ENCODE data around the gene REP15.
"Not testable (repeated sequence)": the region's sequence is repeated elsewhere in the genome, so short reads cannot be mapped to it uniquely, and the experiment has no call there.

The REP15 gene

GRCh38 chr12:27696293-27696652 lies at the start of gene REP15:
REP15 (plus strand) TSS chr12:27696447; CDS start chr12:27696563, 116 bp downstream.
- no peak for DNase-seq

- DNase-seq: no peak
These were observed 46.2 kb upstream of the REP15 start for GRCh38 chr12:27650011-27650410.

- no peak for DNase-seq
These were observed 45.0 kb upstream of the REP15 start for GRCh38 chr12:27651201-27651600.

GRCh38 chr12:27652174-27652763 lies 44.0 kb upstream of the REP15 start:
- peak; percentile 61 for DNase-seq

- no peak for DNase-seq
These were observed 42.6 kb upstream of the REP15 start for GRCh38 chr12:27653661-27654060.

- DNase-seq: not testable (repeated sequence)
These were observed 40.8 kb upstream of the REP15 start for GRCh38 chr12:27655476-27655875.

- DNase-seq: no peak
These were observed 39.0 kb upstream of the REP15 start for GRCh38 chr12:27657296-27657695.

- no peak for DNase-seq
These were observed 30.5 kb upstream of the REP15 start for GRCh38 chr12:27665704-27666103.

- no peak for DNase-seq
These were observed 29.7 kb upstream of the REP15 start for GRCh38 chr12:27666510-27666909.

GRCh38 chr12:27667540-27667939 lies 28.7 kb upstream of the REP15 start:
- DNase-seq: no peak

- no peak for DNase-seq
These were observed 24.2 kb upstream of the REP15 start for GRCh38 chr12:27672051-27672450.

GRCh38 chr12:27672643-27673042 lies 23.6 kb upstream of the REP15 start:
- DNase-seq: no peak

- DNase-seq: no peak
These were observed 23.0 kb upstream of the REP15 start for GRCh38 chr12:27673101-27673718.

GRCh38 chr12:27674989-27675388 lies 21.3 kb upstream of the REP15 start:
- DNase-seq: no peak

GRCh38 chr12:27680619-27681018 lies 15.6 kb upstream of the REP15 start:
- no peak for DNase-seq

GRCh38 chr12:27682534-27682933 lies 13.7 kb upstream of the REP15 start:
- no peak for DNase-seq

- DNase-seq: no peak
These were observed 11.0 kb upstream of the REP15 start for GRCh38 chr12:27685274-27685673.

- DNase-seq: no peak
These were observed 10.1 kb upstream of the REP15 start for GRCh38 chr12:27686147-27686546.

- no peak for DNase-seq
These were observed 7.6 kb upstream of the REP15 start for GRCh38 chr12:27688671-27689070.

GRCh38 chr12:27689558-27690180 lies 6.6 kb upstream of the REP15 start:
- DNase-seq: no peak

GRCh38 chr12:27693403-27693802 lies 2.8 kb upstream of the REP15 start:
- no peak for DNase-seq

- no peak for DNase-seq
These were observed 523 bp upstream of the REP15 start for GRCh38 chr12:27695556-27696292.

- DNase-seq: no peak
These were observed 767 bp downstream of the REP15 start for GRCh38 chr12:27696864-27697564.

Measured in T1000 (cell line).